ENCODE measurements around the gene BSCL2.

DNA sequence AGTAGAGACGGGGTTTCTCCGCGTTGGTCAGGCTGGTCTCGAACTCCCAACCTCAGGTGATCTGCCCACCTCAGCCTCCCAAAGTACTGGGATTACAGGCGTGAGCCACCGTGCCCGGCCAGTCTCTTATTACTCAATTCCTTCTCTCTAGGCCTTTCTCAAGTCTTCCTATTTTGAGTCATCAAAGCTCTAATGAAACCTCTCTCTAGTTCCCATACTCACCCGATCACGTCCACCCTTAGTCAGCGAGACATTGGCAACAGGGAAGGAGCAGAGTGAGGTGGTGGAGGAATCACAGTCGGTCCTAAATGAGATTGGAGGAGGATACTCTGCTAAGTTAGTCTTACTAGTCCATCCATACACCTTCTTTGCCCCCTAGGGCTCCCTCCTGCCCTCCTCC lies 5.0 kb downstream of the BSCL2 start:
- TF ChIP-seq, protein P1, sequence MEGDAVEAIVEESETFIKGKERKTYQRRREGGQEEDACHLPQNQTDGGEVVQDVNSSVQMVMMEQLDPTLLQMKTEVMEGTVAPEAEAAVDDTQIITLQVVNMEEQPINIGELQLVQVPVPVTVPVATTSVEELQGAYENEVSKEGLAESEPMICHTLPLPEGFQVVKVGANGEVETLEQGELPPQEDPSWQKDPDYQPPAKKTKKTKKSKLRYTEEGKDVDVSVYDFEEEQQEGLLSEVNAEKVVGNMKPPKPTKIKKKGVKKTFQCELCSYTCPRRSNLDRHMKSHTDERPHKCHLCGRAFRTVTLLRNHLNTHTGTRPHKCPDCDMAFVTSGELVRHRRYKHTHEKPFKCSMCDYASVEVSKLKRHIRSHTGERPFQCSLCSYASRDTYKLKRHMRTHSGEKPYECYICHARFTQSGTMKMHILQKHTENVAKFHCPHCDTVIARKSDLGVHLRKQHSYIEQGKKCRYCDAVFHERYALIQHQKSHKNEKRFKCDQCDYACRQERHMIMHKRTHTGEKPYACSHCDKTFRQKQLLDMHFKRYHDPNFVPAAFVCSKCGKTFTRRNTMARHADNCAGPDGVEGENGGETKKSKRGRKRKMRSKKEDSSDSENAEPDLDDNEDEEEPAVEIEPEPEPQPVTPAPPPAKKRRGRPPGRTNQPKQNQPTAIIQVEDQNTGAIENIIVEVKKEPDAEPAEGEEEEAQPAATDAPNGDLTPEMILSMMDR (IDR thresholded peaks at IDR 0.05; ENCODE audit: low read length) = no peak
- TF ChIP-seq EZH2phosphoT487 (IDR thresholded peaks at IDR 0.05; ENCODE audit: low read length) = no peak

Measured in MM.1S (cell line).